ENCODE measurements around the gene SLC23A2. TPM values are rescaled to one million over a fixed set of nuclear protein-coding genes. Genes with fewer than 3 reads are reported as not detected.
"Not testable (repeated sequence)": the region's sequence is repeated elsewhere in the genome, so short reads cannot be mapped to it uniquely, and the experiment has no call there.

The SLC23A2 gene
- total and polyA plus RNA-seq, 7 donors, result 0.60 to 15.2 (median 10.9) TPM

DNA sequence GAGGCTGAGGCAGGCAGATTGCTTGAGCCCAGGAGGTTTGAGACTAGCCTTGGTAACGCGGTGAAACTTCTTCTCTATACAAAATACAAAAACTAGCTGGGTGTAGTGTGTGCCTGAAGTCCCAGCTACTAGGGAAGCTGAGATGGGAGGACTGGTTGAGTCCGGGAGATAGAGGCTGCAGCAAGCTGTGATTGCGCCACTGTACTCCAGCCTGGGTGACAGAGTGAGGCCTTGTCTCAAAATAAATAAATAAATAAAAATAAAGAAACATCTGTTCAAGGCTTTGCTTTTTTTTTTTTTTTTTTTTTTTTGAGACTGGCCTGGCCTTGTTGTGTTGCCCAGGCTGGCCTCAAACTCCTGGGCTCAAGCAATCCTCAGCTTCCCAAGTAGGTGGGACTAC lies 23.7 kb upstream of the SLC23A2 start:
- peaks cover 0 to 4% (median 0%) of the 10 kb centered on the region in 4 donors for H3K4me1 ChIP-seq
- no peaks in the 10 kb centered on the region for H3K9me3 ChIP-seq
- TF ChIP-seq EP300 (IDR thresholded peaks at IDR 0.05), result no peak
- no peak for TF ChIP-seq POLR2AphosphoS5 (IDR thresholded peaks at IDR 0.05)
- no peaks in the 10 kb centered on the region for H3K36me3 ChIP-seq
- no peaks in the 10 kb centered on the region for H3K27me3 ChIP-seq
- WGBS, 2 donors, result 93 to 95% methylated on average over 4 of the region's 4 CpGs
- no peak overlapping the region for H3K27ac ChIP-seq
- no peak for DNase-seq
- intact Hi-C loops (cut with DNase I), result no loop called here
- no peak overlapping the region for H3K4me3 ChIP-seq

DNA sequence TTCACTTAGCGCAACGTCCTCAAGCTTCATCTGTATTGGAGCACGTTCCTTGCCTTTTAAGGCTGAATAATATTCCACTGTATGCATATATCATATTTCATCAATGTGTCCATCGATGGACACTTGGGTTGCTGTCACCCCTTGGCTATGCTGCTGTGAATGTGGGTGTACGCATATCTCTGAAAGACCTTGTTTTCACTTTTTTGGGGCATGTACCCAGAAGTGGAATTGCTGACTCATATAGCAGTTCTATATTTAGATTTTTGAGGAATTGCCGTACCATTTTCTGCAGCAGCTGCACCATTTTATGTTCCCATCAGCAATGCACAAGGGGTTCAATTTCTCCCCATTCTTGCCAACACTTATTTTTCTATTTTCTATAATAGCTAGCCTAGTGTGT lies 22.8 kb upstream of the SLC23A2 start:
- 82 to 92% methylated on average over 6 of the region's 6 CpGs for WGBS, 2 donors
- no peak for TF ChIP-seq EP300 (IDR thresholded peaks at IDR 0.05)
- TF ChIP-seq POLR2A (IDR thresholded peaks at IDR 0.05), result no peak
- TF ChIP-seq, protein P1, sequence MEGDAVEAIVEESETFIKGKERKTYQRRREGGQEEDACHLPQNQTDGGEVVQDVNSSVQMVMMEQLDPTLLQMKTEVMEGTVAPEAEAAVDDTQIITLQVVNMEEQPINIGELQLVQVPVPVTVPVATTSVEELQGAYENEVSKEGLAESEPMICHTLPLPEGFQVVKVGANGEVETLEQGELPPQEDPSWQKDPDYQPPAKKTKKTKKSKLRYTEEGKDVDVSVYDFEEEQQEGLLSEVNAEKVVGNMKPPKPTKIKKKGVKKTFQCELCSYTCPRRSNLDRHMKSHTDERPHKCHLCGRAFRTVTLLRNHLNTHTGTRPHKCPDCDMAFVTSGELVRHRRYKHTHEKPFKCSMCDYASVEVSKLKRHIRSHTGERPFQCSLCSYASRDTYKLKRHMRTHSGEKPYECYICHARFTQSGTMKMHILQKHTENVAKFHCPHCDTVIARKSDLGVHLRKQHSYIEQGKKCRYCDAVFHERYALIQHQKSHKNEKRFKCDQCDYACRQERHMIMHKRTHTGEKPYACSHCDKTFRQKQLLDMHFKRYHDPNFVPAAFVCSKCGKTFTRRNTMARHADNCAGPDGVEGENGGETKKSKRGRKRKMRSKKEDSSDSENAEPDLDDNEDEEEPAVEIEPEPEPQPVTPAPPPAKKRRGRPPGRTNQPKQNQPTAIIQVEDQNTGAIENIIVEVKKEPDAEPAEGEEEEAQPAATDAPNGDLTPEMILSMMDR (IDR thresholded peaks at IDR 0.05), result no peak
- TF ChIP-seq POLR2AphosphoS5 (IDR thresholded peaks at IDR 0.05), result no peak
- no peaks in the 10 kb centered on the region for H3K36me3 ChIP-seq

DNA sequence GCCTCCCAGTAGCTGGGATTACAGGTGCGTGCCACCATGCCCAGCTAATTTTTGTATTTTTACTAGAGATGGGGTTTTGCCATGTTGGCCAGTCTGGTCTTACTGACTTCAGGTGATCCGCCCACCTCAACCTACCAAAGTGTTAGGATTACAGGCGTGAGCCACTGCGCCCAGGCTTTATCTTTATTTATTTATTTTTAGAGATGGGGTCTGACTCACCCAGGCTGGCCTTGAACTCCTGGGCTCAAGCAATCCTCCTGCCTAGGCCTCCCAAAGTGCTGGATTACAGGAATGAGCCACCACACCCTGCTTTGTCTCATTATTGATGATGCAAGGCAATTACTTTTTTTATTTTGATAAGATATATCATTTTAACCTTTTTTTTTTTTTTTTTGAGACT lies 21.9 kb upstream of the SLC23A2 start:
- DNase-seq; H3K27me3 ChIP-seq; H3K4me1 ChIP-seq; H3K36me3 ChIP-seq; intact Hi-C loops (cut with DNase I); H3K27ac ChIP-seq; H3K9me3 ChIP-seq; H3K4me3 ChIP-seq: not testable (repeated sequence)
- 90 to 93% methylated on average over 4 of the region's 4 CpGs for WGBS, 2 donors

More for the DNA sequence above, 22.8 kb upstream of the SLC23A2 start:
- no peak for DNase-seq
- H3K27ac ChIP-seq, result no peak overlapping the region
- no peaks in the 10 kb centered on the region for H3K27me3 ChIP-seq
- no peak overlapping the region for H3K4me3 ChIP-seq
- H3K4me1 ChIP-seq, result peaks cover 0 to 4% (median 0%) of the 10 kb centered on the region in 4 donors
- no peaks in the 10 kb centered on the region for H3K9me3 ChIP-seq
- intact Hi-C loops (cut with DNase I), result no loop called here

DNA sequence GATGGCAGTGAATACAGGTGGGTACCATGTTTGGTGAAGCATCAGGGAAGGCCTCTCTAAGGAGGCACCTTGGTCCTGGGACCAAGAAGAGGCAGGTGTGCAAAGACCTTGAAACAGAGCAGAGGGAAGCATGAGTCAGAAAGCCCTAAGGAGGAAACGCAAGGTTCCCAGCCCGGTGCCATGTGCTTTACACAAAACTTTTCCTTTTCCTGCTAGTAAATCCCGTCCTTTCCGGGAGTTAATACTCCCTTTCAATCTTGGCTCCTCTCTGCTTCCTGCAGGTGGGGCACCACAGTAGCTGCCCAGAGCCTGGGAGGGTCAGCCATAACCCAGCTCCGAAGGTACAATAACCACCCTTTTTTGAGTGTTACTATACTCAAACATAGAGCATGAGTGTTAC lies 19.4 kb upstream of the SLC23A2 start:
- no peak for DNase-seq
- H3K4me3 ChIP-seq, result no peak overlapping the region
- no peak overlapping the region for H3K27ac ChIP-seq
- no peaks in the 10 kb centered on the region for H3K27me3 ChIP-seq
- WGBS, 2 donors, result 29 to 68% methylated on average over 5 of the region's 5 CpGs
- peaks cover 0 to 4% (median 0%) of the 10 kb centered on the region in 4 donors for H3K4me1 ChIP-seq
- intact Hi-C loops (cut with DNase I), result no loop called here
- H3K9me3 ChIP-seq, result no peaks in the 10 kb centered on the region
- TF ChIP-seq, protein P1 (IDR thresholded peaks at IDR 0.05), result no peak
- TF ChIP-seq EP300 (IDR thresholded peaks at IDR 0.05) (no peak), POLR2A (IDR thresholded peaks at IDR 0.05) (no peak), POLR2AphosphoS5 (IDR thresholded peaks at IDR 0.05) (no peak)
- H3K36me3 ChIP-seq, result no peaks in the 10 kb centered on the region

DNA sequence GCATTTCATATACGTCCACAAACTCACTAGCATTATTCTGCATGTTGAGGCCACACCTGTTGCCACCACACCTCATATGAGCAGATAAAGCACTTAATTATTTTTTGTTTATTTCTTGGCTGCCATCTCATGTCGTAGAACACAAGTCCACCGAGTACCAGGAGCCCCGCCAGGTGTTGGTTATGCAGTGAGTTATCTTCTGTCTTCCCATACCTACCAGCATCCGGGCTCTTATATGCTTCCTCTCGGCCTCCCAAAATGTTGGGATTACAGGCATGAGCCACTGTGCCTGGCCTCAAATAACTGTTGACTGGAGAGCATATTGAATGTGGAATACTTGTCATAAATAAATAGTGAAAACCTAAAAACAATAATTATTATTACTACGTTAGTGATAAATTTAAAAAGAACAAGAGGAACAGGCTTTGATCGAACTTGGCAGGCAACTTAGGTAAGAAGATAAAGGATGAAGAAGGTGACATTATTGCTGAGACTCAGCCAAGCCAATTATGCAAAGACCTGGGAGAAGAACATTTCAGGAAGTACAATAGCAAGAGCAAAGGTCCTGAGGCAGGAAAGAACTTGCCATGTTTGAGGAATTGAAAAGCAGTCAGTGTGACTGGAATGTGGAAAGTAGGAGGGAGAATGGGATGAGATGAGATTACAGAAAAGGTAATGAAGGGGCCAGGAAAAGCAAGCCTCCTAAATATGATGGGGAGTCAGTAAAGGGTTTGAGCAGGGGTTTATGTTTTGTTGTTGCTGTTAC lies 12.6 kb upstream of the SLC23A2 start:
- 87 to 93% methylated on average over 8 of the region's 8 CpGs for WGBS, 2 donors
- H3K27ac ChIP-seq, result no peak overlapping the region

DNA sequence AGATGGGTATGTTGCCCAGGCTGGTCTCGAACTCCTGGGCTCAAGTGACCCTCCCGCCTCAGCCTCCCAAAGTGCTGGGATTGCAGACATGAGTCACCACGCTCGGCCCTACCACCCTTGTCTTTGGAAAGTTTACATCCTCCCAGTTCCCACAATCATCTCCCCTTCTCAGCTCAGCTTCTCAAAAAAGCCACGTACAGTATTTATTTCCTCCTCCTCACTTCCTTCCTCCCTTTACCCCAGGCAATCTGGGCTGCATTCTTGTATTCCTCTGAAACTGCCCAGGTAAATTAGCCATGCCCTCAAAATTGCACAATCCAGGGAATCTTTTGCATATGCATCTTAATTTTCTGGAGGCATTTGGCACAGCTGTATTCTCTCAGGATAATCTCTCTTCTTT lies 7.4 kb upstream of the SLC23A2 start:
- DNase-seq, result no peak
- no peaks in the 10 kb centered on the region for H3K27me3 ChIP-seq
- H3K4me1 ChIP-seq, result no peaks in the 10 kb centered on the region
- intact Hi-C loops (cut with DNase I), result no loop called here
- 33 to 51% methylated on average over 5 of the region's 5 CpGs for WGBS, 2 donors
- no peaks in the 10 kb centered on the region for H3K9me3 ChIP-seq
- TF ChIP-seq EP300 (IDR thresholded peaks at IDR 0.05) (no peak), POLR2AphosphoS5 (IDR thresholded peaks at IDR 0.05) (no peak)
- no peak overlapping the region for H3K27ac ChIP-seq
- H3K36me3 ChIP-seq, result no peaks in the 10 kb centered on the region
- no peak overlapping the region for H3K4me3 ChIP-seq

More for the DNA sequence above, 12.6 kb upstream of the SLC23A2 start:
- intact Hi-C loops (cut with DNase I), result no loop called here
- Histone ChIP-seq H3K4me1 (no peaks in the 10 kb centered on the region), H3K27me3 (no peaks in the 10 kb centered on the region), H3K36me3 (no peaks in the 10 kb centered on the region), H3K4me3 (no peak overlapping the region), H3K9me3 (no peaks in the 10 kb centered on the region)
- DNase-seq, result no peak
- TF ChIP-seq EP300 (IDR thresholded peaks at IDR 0.05), result no peak

DNA sequence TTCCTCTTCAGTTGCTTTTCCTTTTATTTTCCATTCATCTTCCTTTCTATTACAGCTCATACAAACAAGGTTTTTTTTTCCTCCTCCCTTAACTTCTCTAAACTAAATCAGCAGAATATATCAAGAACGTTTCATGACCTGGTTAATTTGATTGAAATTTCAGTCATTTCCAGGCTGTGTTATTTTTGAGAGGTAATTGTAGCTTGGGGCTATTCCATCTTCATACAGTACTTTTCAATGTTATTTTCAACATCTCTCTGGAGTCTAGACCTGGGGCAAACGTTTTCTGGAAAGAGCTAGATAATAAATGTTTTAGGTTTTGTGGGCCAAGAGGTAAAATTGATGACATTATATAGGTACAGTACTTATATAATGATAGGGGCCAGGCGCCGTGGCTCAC lies 4.0 kb upstream of the SLC23A2 start:
- TF ChIP-seq, protein P1 (IDR thresholded peaks at IDR 0.05), result no peak
- TF ChIP-seq POLR2A (IDR thresholded peaks at IDR 0.05) (no peak), POLR2AphosphoS5 (IDR thresholded peaks at IDR 0.05) (no peak), EP300 (IDR thresholded peaks at IDR 0.05) (no peak)
- Histone ChIP-seq H3K36me3 (no peaks in the 10 kb centered on the region), H3K27me3 (no peaks in the 10 kb centered on the region), H3K4me3 (no peak overlapping the region), H3K4me1 (peaks cover 0 to 13% (median 4%) of the 10 kb centered on the region in 4 donors), H3K9me3 (no peaks in the 10 kb centered on the region), H3K27ac (no peak overlapping the region)
- no peak for DNase-seq
- 70 to 84% methylated on average over 4 of the region's 4 CpGs for WGBS, 2 donors
- intact Hi-C loops (cut with DNase I), result no loop called here

DNA sequence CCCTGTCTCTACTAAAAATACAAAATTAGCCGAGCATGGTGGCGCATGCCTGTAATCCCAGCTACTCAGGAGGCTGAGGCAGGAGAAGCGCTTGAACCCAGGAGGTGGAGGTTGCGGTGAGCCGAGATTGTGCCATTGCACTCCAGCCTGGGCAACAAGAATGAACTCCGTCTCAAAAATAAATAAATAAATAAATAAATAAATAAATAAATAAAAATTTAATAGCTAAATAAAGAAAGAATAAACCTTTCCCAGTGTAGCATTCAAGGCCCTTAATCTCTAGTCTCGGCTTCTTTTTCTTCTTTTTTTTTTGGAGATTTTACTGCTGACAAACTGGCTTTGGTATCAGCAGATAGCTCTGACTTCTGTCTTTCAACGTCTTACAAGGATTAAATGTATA lies 3.5 kb upstream of the SLC23A2 start:
- not testable (repeated sequence) for H3K27me3 ChIP-seq, H3K4me3 ChIP-seq, H3K27ac ChIP-seq, H3K36me3 ChIP-seq, DNase-seq, H3K9me3 ChIP-seq
- intact Hi-C loops (cut with DNase I), result loop anchor here (5.0 kb wide), 1 partner anchor 97 kb away; no protein-coding TSS in a partner anchor
- 94 to 97% methylated on average over 8 of the region's 8 CpGs for WGBS, 2 donors
- peaks cover 0 to 18% (median 9%) of the 10 kb centered on the region in 4 donors for H3K4me1 ChIP-seq

Data from sigmoid colon (tissue), 7 donors.